Hepatocyte (in vitro differentiated cells): ENCODE measurements around the gene NRG3. TPM values are rescaled to one million over a fixed set of nuclear protein-coding genes. Genes with fewer than 3 reads are reported as not detected.

Experiments
- DNase-seq: peaks from one replicate; pipeline ENCODE4 v3.0.0-alpha.2; 2016; ENCODE audit warnings: low spot score
- H2AFZ ChIP-seq: fragments of 200-600 bp; sonication (generic); 2 replicates; pipeline ENCODE4 v1.6.0; 2016; ENCODE audit warnings: antibody characterized with exemption, mild to moderate bottlenecking
- H3K27ac ChIP-seq: fragments of 200-600 bp; sonication (generic); 2 replicates; pipeline ENCODE4 v1.5.1; 2016; ENCODE audit warnings: mild to moderate bottlenecking
- H3K27me3 ChIP-seq: fragments of 200-600 bp; sonication (generic); 2 replicates; pipeline ENCODE4 v1.6.1; 2016
- H3K36me3 ChIP-seq: fragments of 200-600 bp; sonication (generic); replicated peaks from 2 replicates; pipeline ENCODE4 v1.5.1; 2016; ENCODE audit warnings: low read depth; ENCODE audit not compliant: insufficient read depth
- H3K4me1 ChIP-seq: fragments of 200-600 bp; sonication (generic); 2 replicates; pipeline ENCODE4 v1.5.1; 2016; ENCODE audit warnings: mild to moderate bottlenecking, moderate library complexity; ENCODE audit not compliant: insufficient read depth
- H3K4me2 ChIP-seq: fragments of 200-600 bp; sonication (generic); 2 replicates; pipeline ENCODE4 v1.6.0; 2016
- H3K4me3 ChIP-seq: fragments of 200-600 bp; sonication (generic); 2 replicates; pipeline ENCODE4 v1.5.1; 2016; ENCODE audit warnings: mild to moderate bottlenecking
- H3K79me2 ChIP-seq: fragments of 200-600 bp; sonication (generic); 2 replicates; pipeline ENCODE4 v1.6.0; 2017; ENCODE audit warnings: mild to moderate bottlenecking
- H3K9me2 ChIP-seq: fragments of 200-600 bp; sonication (generic); replicated peaks from 2 replicates; pipeline ENCODE4 v1.6.0; 2017; ENCODE audit warnings: mild to moderate bottlenecking; ENCODE audit not compliant: insufficient read depth
- H3K9me3 ChIP-seq: fragments of 200-600 bp; sonication (generic); 2 replicates; pipeline ENCODE4 v1.5.1; 2016; ENCODE audit warnings: low read depth, mild to moderate bottlenecking
- H4K20me1 ChIP-seq: fragments of 200-600 bp; sonication (generic); 2 replicates; pipeline ENCODE4 v1.6.0; 2016; ENCODE audit warnings: mild to moderate bottlenecking; ENCODE audit not compliant: insufficient read depth, poor library complexity, severe bottlenecking
- EZH2 ChIP-seq: fragments of 200-600 bp; sonication (generic); IDR thresholded peaks from 2 replicates; pipeline ENCODE4 v1.6.1; 2016; ENCODE audit warnings: antibody characterized with exemption, mild to moderate bottlenecking, borderline replicate concordance
- EZH2phosphoT487 ChIP-seq: fragments of 200-600 bp; sonication (generic); IDR thresholded peaks from one replicate; pipeline ENCODE4 v1.6.1; 2018; ENCODE audit warnings: antibody characterized with exemption, mild to moderate bottlenecking, low read depth, moderate library complexity; ENCODE audit not compliant: unreplicated experiment, severe bottlenecking
- WGBS: methylation state at CpG from one replicate; pipeline ENCODE4 v1.1.6; 2016; ENCODE audit warnings: low lambda C conversion rate; ENCODE audit errors: missing lambda C conversion rate; 5-methylcytosine and 5-hydroxymethylcytosine counted together
- polyA plus RNA-seq: library from polyadenylated mRNA; unstranded; fragments of >200 nt; fragmentation: Nextera tagmentation; extraction: Ambion mirVana; gene quantifications from 2 replicates; pipeline ENCODE4 v1.2.1, GENCODE V29; 2016
- total RNA-seq: library from RNA; depleted of rRNA; stranded (reverse); fragments of >200 nt; gene quantifications from 2 replicates; pipeline ENCODE4 v1.2.3, GENCODE V29; 2014
- TF ChIP-seq, protein P1 (sequence below): fragments of 200-600 bp; sonication (generic); IDR thresholded peaks from 2 replicates; pipeline ENCODE4 v1.5.1; 2016; ENCODE audit warnings: antibody characterized with exemption, mild to moderate bottlenecking; ENCODE audit not compliant: poor library complexity

The NRG3 gene
- total and polyA plus RNA-seq, 2 experiments from 2014 or later: 0.57 to 2.0 TPM

DNA sequence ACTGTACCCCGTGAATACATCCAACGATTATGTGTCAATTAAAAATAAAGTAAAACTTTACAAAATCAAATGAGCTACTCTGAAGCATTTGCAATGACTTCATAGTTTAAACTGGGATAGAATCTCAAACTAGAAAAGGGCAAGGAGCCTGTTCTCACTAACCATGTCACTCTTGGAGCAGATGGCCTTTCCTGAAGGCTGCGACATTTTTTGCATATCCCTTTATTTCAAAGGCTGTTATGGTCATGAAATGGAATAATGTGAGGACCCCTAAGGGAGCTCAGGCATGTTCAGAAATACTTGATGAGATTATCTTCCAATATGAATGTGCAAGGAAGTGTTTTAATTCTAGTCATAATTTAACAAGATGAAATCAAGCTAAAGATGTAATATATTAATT lies 679.4 kb downstream of the NRG3 start:
- H3K79me2 ChIP-seq: no peaks in the 10 kb centered on the region
- DNase-seq: no peak
- no peaks in the 10 kb centered on the region for H3K36me3 ChIP-seq
- no peak overlapping the region for H3K27ac ChIP-seq
- TF ChIP-seq EZH2 (no peak), EZH2phosphoT487 (no peak)
- TF ChIP-seq, protein P1, sequence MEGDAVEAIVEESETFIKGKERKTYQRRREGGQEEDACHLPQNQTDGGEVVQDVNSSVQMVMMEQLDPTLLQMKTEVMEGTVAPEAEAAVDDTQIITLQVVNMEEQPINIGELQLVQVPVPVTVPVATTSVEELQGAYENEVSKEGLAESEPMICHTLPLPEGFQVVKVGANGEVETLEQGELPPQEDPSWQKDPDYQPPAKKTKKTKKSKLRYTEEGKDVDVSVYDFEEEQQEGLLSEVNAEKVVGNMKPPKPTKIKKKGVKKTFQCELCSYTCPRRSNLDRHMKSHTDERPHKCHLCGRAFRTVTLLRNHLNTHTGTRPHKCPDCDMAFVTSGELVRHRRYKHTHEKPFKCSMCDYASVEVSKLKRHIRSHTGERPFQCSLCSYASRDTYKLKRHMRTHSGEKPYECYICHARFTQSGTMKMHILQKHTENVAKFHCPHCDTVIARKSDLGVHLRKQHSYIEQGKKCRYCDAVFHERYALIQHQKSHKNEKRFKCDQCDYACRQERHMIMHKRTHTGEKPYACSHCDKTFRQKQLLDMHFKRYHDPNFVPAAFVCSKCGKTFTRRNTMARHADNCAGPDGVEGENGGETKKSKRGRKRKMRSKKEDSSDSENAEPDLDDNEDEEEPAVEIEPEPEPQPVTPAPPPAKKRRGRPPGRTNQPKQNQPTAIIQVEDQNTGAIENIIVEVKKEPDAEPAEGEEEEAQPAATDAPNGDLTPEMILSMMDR: no peak
- no peaks in the 10 kb centered on the region for H4K20me1 ChIP-seq
- no peak overlapping the region for H3K4me2 ChIP-seq
- no peaks in the 10 kb centered on the region for H3K4me1 ChIP-seq
- no peak overlapping the region for H3K4me3 ChIP-seq
- no peaks in the 10 kb centered on the region for H3K9me3 ChIP-seq
- no peak overlapping the region for H2AFZ ChIP-seq
- no peaks in the 10 kb centered on the region for H3K27me3 ChIP-seq
- 96% methylated on average over 3 of the region's 3 CpGs for WGBS
- no peaks in the 10 kb centered on the region for H3K9me2 ChIP-seq

DNA sequence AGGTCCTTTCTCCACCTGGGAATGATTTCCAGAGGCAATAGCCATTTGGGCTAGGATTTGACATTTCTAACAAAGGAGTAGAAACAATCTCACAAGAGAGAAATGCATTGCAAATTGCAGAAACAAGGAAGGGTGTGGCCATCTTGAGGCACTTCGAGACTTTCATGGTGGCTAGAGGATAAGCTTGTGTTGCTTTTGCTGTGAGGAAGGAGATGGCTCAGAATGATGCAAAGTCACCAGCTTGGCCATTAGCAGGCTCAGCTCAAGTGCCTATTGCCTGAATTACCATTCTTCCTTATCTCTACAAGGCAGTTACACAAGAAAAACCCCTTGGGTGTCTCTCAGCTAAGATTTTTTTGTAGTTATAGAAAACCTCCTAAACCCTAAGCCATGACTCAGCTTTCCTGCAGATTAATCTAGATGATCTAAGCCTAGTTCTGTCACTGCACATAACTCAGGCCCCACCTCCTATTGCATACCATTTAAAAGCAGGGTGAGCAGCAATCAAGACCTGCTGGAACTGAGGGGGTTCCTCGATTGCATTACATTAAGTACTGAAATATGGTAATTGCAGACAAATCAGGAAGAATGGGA lies 683.1 kb downstream of the NRG3 start:
- Histone ChIP-seq H3K9me3 (no peaks in the 10 kb centered on the region), H3K9me2 (no peaks in the 10 kb centered on the region), H3K4me3 (no peak overlapping the region), H3K36me3 (no peaks in the 10 kb centered on the region), H3K27ac (no peak overlapping the region), H4K20me1 (no peaks in the 10 kb centered on the region), H2AFZ (no peak overlapping the region), H3K4me2 (no peak overlapping the region), H3K27me3 (no peaks in the 10 kb centered on the region), H3K4me1 (no peaks in the 10 kb centered on the region), H3K79me2 (no peaks in the 10 kb centered on the region)
- peak; percentile 4 for DNase-seq
- 88% methylated on average over 2 of the region's 2 CpGs for WGBS
- TF ChIP-seq EZH2phosphoT487 (no peak), EZH2 (no peak)
- TF ChIP-seq, protein P1: no peak

DNA sequence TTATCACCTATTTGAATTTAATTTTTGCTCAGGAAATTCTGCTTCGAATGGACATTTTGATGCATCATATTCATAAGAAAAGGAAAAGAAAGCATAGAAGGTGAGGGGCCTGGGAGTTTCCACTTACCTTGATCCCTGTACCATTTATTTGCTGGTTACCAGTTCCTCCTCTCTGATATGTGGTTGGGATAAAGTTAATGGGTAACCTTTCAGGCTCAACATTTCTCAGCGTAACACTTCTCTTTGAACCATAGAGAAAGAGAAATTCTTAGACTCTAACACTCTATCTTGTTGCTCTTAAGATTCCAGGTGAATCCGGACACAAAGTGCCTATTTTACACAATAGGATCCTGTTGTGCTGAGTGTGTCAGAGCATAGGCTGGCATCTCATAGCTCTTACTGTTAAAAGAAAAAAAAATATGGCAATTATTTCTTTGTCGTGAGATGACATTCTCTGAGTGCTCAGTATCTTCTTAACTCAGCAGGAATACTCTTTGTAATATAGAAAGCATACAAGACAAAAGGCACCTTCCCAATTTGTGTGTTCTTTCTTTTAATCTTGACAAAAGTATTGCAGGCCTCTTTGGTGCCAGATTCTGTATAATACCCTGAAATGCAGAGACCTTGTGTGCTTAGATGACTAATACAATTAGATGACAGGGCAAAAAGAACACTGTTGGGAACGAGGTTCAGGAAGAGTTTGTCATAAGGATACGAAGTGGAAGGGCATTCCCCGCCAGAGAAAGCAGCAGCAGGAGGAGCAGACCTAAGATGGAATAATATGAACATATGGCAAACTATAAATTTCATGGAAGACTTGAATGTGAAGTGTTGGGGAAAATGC lies 689.6 kb downstream of the NRG3 start:
- no peaks in the 10 kb centered on the region for H3K79me2 ChIP-seq
- H3K27ac ChIP-seq: peak overlapping the region; percentile 33
- H3K27me3 ChIP-seq: no peaks in the 10 kb centered on the region
- no peak overlapping the region for H3K4me2 ChIP-seq
- no peaks in the 10 kb centered on the region for H3K36me3 ChIP-seq
- H3K9me3 ChIP-seq: no peaks in the 10 kb centered on the region
- DNase-seq: peak; percentile 21
- TF ChIP-seq EZH2: no peak
- TF ChIP-seq EZH2phosphoT487: no peak
- WGBS: 80% methylated on average over 7 of the region's 7 CpGs
- H3K9me2 ChIP-seq: no peaks in the 10 kb centered on the region
- no peak overlapping the region for H3K4me3 ChIP-seq
- no peaks in the 10 kb centered on the region for H4K20me1 ChIP-seq
- no peak overlapping the region for H2AFZ ChIP-seq
- H3K4me1 ChIP-seq: no peaks in the 10 kb centered on the region

DNA sequence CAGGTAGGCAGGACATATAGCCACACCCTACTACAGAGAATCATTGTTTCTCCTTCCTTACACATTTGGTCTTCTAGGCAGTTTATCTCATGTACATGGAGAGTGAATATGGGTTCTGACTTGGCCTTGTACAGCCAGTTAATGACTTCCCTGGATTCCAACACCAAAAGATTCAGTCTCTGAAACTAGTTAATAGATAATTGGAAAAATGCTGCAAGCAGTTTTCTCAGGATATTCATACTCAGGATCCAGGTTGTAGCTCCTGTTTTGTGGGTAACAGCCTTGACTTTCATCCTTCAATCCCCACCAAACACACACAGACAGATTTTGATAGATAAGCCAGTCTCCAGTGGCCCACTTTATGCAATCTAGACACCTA lies 690.2 kb downstream of the NRG3 start:
- H3K4me2 ChIP-seq: no peak overlapping the region
- no peaks in the 10 kb centered on the region for H4K20me1 ChIP-seq
- no peak overlapping the region for H2AFZ ChIP-seq
- peak overlapping the region; percentile 33 for H3K27ac ChIP-seq
- no peak for DNase-seq
- H3K27me3 ChIP-seq: no peaks in the 10 kb centered on the region
- no peak overlapping the region for H3K4me3 ChIP-seq
- H3K4me1 ChIP-seq: no peaks in the 10 kb centered on the region
- no peaks in the 10 kb centered on the region for H3K9me2 ChIP-seq
- TF ChIP-seq, protein P1: no peak
- no peak for TF ChIP-seq EZH2
- TF ChIP-seq EZH2phosphoT487: no peak
- H3K79me2 ChIP-seq: no peaks in the 10 kb centered on the region
- H3K36me3 ChIP-seq: no peaks in the 10 kb centered on the region
- H3K9me3 ChIP-seq: no peaks in the 10 kb centered on the region
